Measurements from ENCODE around the gene MSANTD1.

Gene MSANTD1

DNA sequence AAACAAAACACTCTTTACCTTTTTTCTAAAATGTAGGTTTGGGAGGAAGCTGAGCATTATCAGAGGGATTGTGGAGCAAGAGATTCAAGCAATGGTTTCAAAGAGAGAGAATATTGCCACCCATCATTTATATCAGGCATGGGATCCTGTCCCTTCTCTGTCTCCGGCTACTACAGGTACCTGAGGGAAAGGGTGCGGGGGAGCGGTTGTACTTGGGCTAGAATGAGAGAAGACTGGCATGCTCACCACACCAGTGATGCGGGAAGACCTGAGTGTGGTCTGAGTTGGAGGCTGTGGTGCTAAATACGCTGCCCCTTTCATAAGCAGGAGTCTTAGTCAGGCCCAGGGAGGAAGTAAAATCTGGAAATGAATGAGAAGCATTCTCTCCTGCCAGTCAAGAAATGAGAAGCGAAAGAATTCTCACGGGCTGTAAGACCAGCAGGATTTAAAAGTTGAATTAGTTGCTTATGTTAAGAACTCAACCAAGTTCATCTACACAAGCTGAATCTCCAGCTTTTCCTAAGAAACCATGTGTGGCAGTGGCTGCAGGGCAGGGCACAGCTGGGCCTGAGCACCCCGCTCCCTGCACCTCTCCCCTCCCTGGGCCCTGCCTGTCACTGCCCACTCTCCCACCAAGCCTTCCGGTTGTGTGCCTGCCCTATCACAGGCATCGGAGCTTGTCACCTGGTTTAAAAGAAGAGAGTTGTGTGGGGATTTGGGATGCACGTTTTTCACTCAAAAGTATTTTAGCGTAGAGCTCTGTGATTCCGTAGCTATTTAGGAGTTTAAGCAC lies 24.8 kb upstream of the MSANTD1 start:
- no peaks in the 10 kb centered on the region for H3K27me3 Mint-ChIP-seq
- H3K36me3 Mint-ChIP-seq (ENCODE audit: low read depth): peaks cover 46% of the 10 kb centered on the region
- H3K4me3 Mint-ChIP-seq: no peak overlapping the region
- no peaks in the 10 kb centered on the region for H3K4me1 Mint-ChIP-seq (ENCODE audit: low read depth)
- H3K27ac Mint-ChIP-seq: no peak overlapping the region
- peaks cover 2% of the 10 kb centered on the region for H3K9me3 Mint-ChIP-seq

GRCh38 chr4:3225071-3225850 lies 23.7 kb upstream of the MSANTD1 start:
- H3K27ac Mint-ChIP-seq: no peak overlapping the region
- peaks cover 4% of the 10 kb centered on the region for H3K9me3 Mint-ChIP-seq
- no peaks in the 10 kb centered on the region for H3K27me3 Mint-ChIP-seq
- peaks cover 49% of the 10 kb centered on the region for H3K36me3 Mint-ChIP-seq (ENCODE audit: low read depth)
- no peak overlapping the region for H3K4me3 Mint-ChIP-seq
- H3K4me1 Mint-ChIP-seq (ENCODE audit: low read depth): no peaks in the 10 kb centered on the region

DNA sequence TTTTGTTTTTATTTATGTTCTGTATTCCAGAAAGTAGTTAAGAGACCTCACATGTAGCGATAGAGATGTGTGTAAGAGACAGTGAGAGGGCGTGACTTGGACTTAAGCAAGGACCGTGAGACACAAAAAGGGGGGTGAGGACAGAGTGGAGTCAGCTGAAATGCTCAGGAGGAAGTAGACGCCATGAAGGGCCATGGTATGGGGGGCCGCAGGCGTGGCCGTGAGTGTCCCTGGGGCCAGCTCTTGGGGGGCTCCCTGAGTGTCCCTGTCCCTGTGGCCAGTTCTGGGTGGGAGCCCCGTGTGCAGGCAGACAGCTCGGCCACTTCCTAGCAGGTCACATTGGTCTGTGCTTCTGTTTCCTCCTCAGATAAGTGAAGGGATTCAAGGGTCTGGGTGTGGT lies 23.0 kb upstream of the MSANTD1 start:
- Mint-ChIP-seq H3K4me3 (no peak overlapping the region), H3K27ac (no peak overlapping the region), H3K36me3 (ENCODE audit: low read depth) (peaks cover 49% of the 10 kb centered on the region)

DNA sequence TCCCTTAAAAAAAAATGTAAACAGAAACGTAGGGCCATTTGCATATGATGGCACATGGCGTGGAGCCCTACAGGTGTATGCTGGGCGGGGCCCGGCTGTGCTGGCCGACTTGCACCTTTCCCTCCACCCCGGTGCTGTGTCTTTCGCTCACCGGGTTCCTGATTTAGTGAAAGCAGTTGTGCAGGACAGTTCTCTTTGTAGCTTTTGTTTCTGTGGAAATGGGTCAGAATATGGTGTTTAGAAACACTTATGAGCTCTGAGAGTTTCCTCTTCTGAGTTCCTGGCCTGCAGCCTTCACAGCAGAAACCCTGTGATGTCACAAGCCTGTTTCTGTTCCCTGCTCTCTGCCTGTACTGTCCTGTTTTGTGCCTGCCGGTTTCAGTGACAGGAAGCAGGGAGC lies 22.5 kb upstream of the MSANTD1 start:
- Mint-ChIP-seq H3K27ac (peak overlapping the region; percentile 31), H3K27me3 (no peaks in the 10 kb centered on the region), H3K36me3 (ENCODE audit: low read depth) (peaks cover 47% of the 10 kb centered on the region), H3K9me3 (peaks cover 4% of the 10 kb centered on the region), H3K4me3 (no peak overlapping the region), H3K4me1 (ENCODE audit: low read depth) (peaks cover 3% of the 10 kb centered on the region)

More for the DNA sequence above, 23.0 kb upstream of the MSANTD1 start:
- no peaks in the 10 kb centered on the region for H3K4me1 Mint-ChIP-seq (ENCODE audit: low read depth)
- peaks cover 4% of the 10 kb centered on the region for H3K9me3 Mint-ChIP-seq
- no peaks in the 10 kb centered on the region for H3K27me3 Mint-ChIP-seq

DNA sequence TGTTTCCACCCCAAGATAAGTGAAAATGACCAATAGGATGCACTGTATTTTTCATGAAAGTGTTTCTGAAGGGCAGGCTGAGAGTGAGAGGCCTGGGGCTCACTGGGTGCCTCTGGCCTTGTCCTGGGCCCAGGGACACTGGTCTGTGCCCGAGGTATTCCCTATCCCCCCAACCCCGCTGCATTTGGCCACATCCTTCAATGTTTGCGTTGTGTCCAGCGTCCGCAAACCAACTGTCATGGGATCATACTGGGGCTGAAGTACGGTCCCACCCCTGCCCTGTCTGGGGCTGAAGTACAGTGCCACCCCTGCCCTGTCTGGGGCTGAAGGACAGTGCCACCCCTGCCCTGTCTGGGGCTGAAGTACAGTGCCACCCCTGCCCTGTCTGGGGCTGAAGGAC lies 22.0 kb upstream of the MSANTD1 start:
- no peak overlapping the region for H3K27ac Mint-ChIP-seq

GRCh38 chr4:3227878-3228675 lies 20.9 kb upstream of the MSANTD1 start:
- Mint-ChIP-seq H3K9me3 (peaks cover 4% of the 10 kb centered on the region), H3K4me3 (no peak overlapping the region), H3K27me3 (no peaks in the 10 kb centered on the region), H3K27ac (no peak overlapping the region), H3K4me1 (ENCODE audit: low read depth) (peaks cover 6% of the 10 kb centered on the region), H3K36me3 (ENCODE audit: low read depth) (peaks cover 38% of the 10 kb centered on the region)

More for the DNA sequence above, 22.0 kb upstream of the MSANTD1 start:
- H3K4me1 Mint-ChIP-seq (ENCODE audit: low read depth): peaks cover 6% of the 10 kb centered on the region
- H3K9me3 Mint-ChIP-seq: peaks cover 4% of the 10 kb centered on the region
- H3K4me3 Mint-ChIP-seq: no peak overlapping the region
- H3K36me3 Mint-ChIP-seq (ENCODE audit: low read depth): peaks cover 48% of the 10 kb centered on the region
- H3K27me3 Mint-ChIP-seq: no peaks in the 10 kb centered on the region

DNA sequence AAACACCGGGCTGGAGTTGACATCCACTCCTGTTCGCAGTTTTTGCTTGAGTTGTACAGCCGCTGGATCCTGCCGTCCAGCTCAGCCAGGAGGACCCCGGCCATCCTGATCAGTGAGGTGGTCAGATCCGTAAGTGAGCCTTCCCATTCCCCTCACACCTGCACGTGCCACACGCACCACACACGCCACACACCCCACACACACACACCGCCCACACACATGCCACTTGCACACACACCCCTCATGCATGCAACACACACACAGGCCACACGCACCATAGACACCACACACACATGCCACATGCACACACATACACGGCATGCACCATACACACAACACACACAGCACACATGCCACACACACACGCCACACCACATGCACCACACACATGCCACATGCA lies 20.1 kb upstream of the MSANTD1 start:
- Mint-ChIP-seq H3K27ac (no peak overlapping the region), H3K36me3 (ENCODE audit: low read depth) (peaks cover 37% of the 10 kb centered on the region)

GRCh38 chr4:3229328-3229727 lies 19.6 kb upstream of the MSANTD1 start:
- peaks cover 4% of the 10 kb centered on the region for H3K9me3 Mint-ChIP-seq
- peaks cover 6% of the 10 kb centered on the region for H3K4me1 Mint-ChIP-seq (ENCODE audit: low read depth)
- peaks cover 33% of the 10 kb centered on the region for H3K36me3 Mint-ChIP-seq (ENCODE audit: low read depth)
- no peak overlapping the region for H3K4me3 Mint-ChIP-seq
- H3K27ac Mint-ChIP-seq: no peak overlapping the region
- no peaks in the 10 kb centered on the region for H3K27me3 Mint-ChIP-seq

More for the DNA sequence above, 20.1 kb upstream of the MSANTD1 start:
- H3K4me1 Mint-ChIP-seq (ENCODE audit: low read depth): peaks cover 6% of the 10 kb centered on the region
- H3K27me3 Mint-ChIP-seq: no peaks in the 10 kb centered on the region
- H3K9me3 Mint-ChIP-seq: peaks cover 4% of the 10 kb centered on the region
- no peak overlapping the region for H3K4me3 Mint-ChIP-seq

GRCh38 chr4:3229964-3230363 lies 19.0 kb upstream of the MSANTD1 start:
- Mint-ChIP-seq H3K27ac (no peak overlapping the region), H3K9me3 (peaks cover 4% of the 10 kb centered on the region), H3K4me1 (ENCODE audit: low read depth) (peaks cover 6% of the 10 kb centered on the region), H3K27me3 (no peaks in the 10 kb centered on the region), H3K36me3 (ENCODE audit: low read depth) (peaks cover 27% of the 10 kb centered on the region), H3K4me3 (no peak overlapping the region)

- peaks cover 4% of the 10 kb centered on the region for H3K9me3 Mint-ChIP-seq
- no peaks in the 10 kb centered on the region for H3K27me3 Mint-ChIP-seq
- H3K4me3 Mint-ChIP-seq: no peak overlapping the region
- H3K36me3 Mint-ChIP-seq (ENCODE audit: low read depth): peaks cover 31% of the 10 kb centered on the region
- peaks cover 6% of the 10 kb centered on the region for H3K4me1 Mint-ChIP-seq (ENCODE audit: low read depth)
- H3K27ac Mint-ChIP-seq: peak overlapping the region; percentile 21
Observed at GRCh38 chr4:3231471-3231870, 17.5 kb upstream of the MSANTD1 start.

DNA sequence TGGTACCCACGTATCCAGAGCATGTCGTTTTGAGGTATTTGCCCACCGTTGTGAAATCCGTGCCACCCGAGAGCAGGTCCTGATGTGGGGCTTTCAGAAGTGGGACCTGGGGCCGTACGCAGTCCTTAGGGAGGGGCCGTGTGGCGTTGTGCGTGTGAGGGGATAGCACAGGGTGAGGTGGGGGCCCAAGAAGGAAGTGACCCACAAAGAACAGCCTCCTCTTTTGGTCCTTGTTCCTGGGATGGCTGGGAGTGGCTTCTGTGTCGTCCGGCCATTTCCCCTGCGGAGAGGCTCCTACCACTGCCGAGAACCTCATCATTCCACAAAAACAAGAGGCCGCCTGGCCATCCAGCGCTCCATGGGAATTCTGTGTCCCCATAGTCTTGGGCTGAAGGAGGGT lies 17.0 kb upstream of the MSANTD1 start:
- Mint-ChIP-seq H3K4me1 (ENCODE audit: low read depth) (peaks cover 6% of the 10 kb centered on the region), H3K36me3 (ENCODE audit: low read depth) (peaks cover 31% of the 10 kb centered on the region), H3K27me3 (no peaks in the 10 kb centered on the region), H3K9me3 (peaks cover 4% of the 10 kb centered on the region), H3K4me3 (no peak overlapping the region), H3K27ac (no peak overlapping the region)

GRCh38 chr4:3232871-3233271 lies 16.1 kb upstream of the MSANTD1 start:
- Mint-ChIP-seq H3K36me3 (ENCODE audit: low read depth) (peaks cover 36% of the 10 kb centered on the region), H3K4me3 (no peak overlapping the region), H3K27me3 (no peaks in the 10 kb centered on the region), H3K4me1 (ENCODE audit: low read depth) (peaks cover 6% of the 10 kb centered on the region), H3K9me3 (peaks cover 4% of the 10 kb centered on the region), H3K27ac (no peak overlapping the region)

DNA sequence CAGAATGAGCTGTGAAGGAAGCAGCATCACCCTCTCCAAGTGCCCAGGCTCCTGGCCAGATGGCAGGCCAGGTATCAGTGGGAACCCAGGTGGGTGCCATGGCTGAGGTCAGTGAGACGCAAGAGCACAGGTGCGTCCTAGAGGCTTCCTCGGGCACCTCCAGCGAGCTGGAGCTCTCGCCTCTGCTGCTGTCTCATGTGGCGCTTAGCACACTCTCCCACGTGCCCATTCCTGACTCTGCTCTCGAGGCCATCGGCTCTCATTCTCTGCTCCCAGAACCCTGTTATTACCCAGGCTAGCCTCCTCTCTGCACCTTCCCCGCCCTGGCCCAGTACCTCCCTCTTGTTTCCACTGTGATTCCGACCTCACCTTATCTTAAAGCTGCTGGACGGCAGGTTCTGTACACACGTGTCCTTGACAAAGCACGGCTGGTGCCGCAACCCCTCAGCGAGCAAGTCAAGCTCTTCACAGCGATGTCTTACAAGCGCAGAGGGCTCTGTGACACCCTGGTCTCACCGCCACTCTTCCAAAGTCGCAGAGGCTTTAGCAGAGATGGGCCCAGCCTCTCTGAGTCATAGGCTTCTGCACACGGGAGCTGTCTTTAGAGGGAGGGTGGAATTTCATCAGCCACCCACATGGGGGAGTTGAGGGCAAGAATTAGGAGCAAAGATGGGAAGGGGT lies 15.4 kb upstream of the MSANTD1 start:
- H3K9me3 Mint-ChIP-seq: peaks cover 4% of the 10 kb centered on the region
- no peak overlapping the region for H3K27ac Mint-ChIP-seq
- H3K27me3 Mint-ChIP-seq: no peaks in the 10 kb centered on the region
- H3K4me3 Mint-ChIP-seq: no peak overlapping the region
- peaks cover 36% of the 10 kb centered on the region for H3K36me3 Mint-ChIP-seq (ENCODE audit: low read depth)
- H3K4me1 Mint-ChIP-seq (ENCODE audit: low read depth): peaks cover 6% of the 10 kb centered on the region

Measured in stimulated activated naive CD8-positive, alpha-beta T cell treated with anti-CD3 and anti-CD28 coated beads, Interleukin-15, Interleukin-2, amounts not matched to agents 100 ng/mL and 50 ng/mL, for 24 hours (primary cell).